HCT116 (cell line): ENCODE results near the gene CCDC148. TPM values are rescaled to one million over a fixed set of nuclear protein-coding genes. Genes with fewer than 3 reads are reported as not detected.

ENCODE experiments used
- ATAC-seq: fragments of 200-7000 bp; cut with Tn5 transposase; 2 replicates; pipeline ENCODE4 v1.9.1; 2020; ENCODE audit warnings: mild to moderate bottlenecking, moderate library complexity
- BruUV-seq: library from RNA; stranded (reverse); fragments of 400-500 nt; replicated peaks from 2 replicates; lab custom pipeline; 2021; lab: Mats Ljungman, UMichigan
- CTCF ChIA-PET: fragments of 300-600 bp; sonication (Branson Sonifier 250); formaldehyde crosslinking; loops from one replicate; lab custom pipeline; 2021; ENCODE audit warnings: antibody characterized with exemption; lab: Charles Lee
- POLR2A ChIA-PET: fragments of 300-600, 350-600 bp; sonication (Branson Sonifier 250); formaldehyde crosslinking; loops from one replicate; lab custom pipeline; 2021; ENCODE audit warnings: antibody characterized with exemption; lab: Charles Lee
- RAD21 ChIA-PET, 2 experiments: fragments of 300-600 bp; sonication (Branson Sonifier 250); formaldehyde crosslinking; loops; one replicate each; lab custom pipeline; 2023; ENCODE audit warnings: low total read pairs in 2 of 2; ENCODE audit not compliant: uncharacterized antibody in 2 of 2, unreplicated experiment in 2 of 2, low non-redundant PET in 1 of 2; lab: Charles Lee
- DNase-seq: peaks from one replicate; pipeline ENCODE4 v3.0.0-alpha.2; 2010; ENCODE audit warnings: low read depth, low spot score
- H2AFZ ChIP-seq: fragments of 200-600 bp; shearing (Covaris generic), sonication (generic); 2 replicates; pipeline ENCODE4 v1.6.1; 2017; ENCODE audit warnings: low read depth, mixed run types, mixed read lengths, antibody characterized with exemption, low read length; ENCODE audit not compliant: poor library complexity, severe bottlenecking
- H3K27ac ChIP-seq: 2 replicates; pipeline ENCODE4 v1.5.1; 2012; ENCODE audit warnings: low read depth, low read length
- H3K27me3 ChIP-seq: fragments of 200-600 bp; sonication (generic); 2 replicates; pipeline ENCODE4 v1.6.1; 2016; ENCODE audit warnings: mixed run types, low read length, mixed read lengths; ENCODE audit not compliant: insufficient read depth
- H3K36me3 ChIP-seq, 2 experiments: fragments of 200-500 bp in 1 of 2; fragments of 200-600 bp in 1 of 2; sonication (Bioruptor generic) in 1 of 2; sonication (generic) in 1 of 2; 2 replicates each; pipeline versions ENCODE4 v1.5.1 to v1.6.1; 2014 to 2016; ENCODE audit warnings: low read length in 2 of 2, inconsistent platforms in 1 of 2, mixed read lengths in 1 of 2, mixed run types in 1 of 2; ENCODE audit not compliant: insufficient read depth in 2 of 2, control insufficient read depth in 1 of 2
- H3K4me1 ChIP-seq, 2 experiments: fragments of 200-600 bp in 1 of 2; sonication (generic) in 1 of 2; 2 replicates each; pipeline versions ENCODE4 v1.5.1 to v1.6.1; 2012 to 2017; ENCODE audit warnings: low read length in 2 of 2, inconsistent platforms in 1 of 2, mild to moderate bottlenecking in 1 of 2, mixed read lengths in 1 of 2, mixed run types in 1 of 2, moderate library complexity in 1 of 2; ENCODE audit not compliant: insufficient read depth in 2 of 2, control insufficient read depth in 1 of 2
- H3K4me2 ChIP-seq: fragments of 200-600 bp; sonication (generic); 2 replicates; pipeline ENCODE4 v1.6.1; 2017; ENCODE audit warnings: mixed run types, low read length, mixed read lengths
- H3K4me3 ChIP-seq, 2 experiments: fragments of 200-600 bp in 1 of 2; sonication (generic) in 1 of 2; replicated peaks in 1 of 2; 2 replicates each; pipeline ENCODE4 v1.5.1; 2011 to 2016; ENCODE audit warnings: low read length in 2 of 2, control low read depth in 1 of 2, low read depth in 1 of 2, mild to moderate bottlenecking in 1 of 2, mixed read lengths in 1 of 2, mixed run types in 1 of 2
- H3K79me2 ChIP-seq: fragments of 200-600 bp; sonication (generic); 2 replicates; pipeline ENCODE4 v1.6.1; 2017; ENCODE audit warnings: mild to moderate bottlenecking, mixed run types, low read length, moderate library complexity, mixed read lengths; ENCODE audit not compliant: insufficient read depth
- H3K9ac ChIP-seq: fragments of 200-600 bp; sonication (generic); 2 replicates; pipeline ENCODE4 v1.6.1; 2016; ENCODE audit warnings: low read length, mixed read lengths
- H3K9me2 ChIP-seq: fragments of 200-600 bp; sonication (generic), shearing (Covaris generic); 2 replicates; pipeline ENCODE4 v1.6.1; 2017; ENCODE audit warnings: mixed run types, mild to moderate bottlenecking, moderate library complexity; ENCODE audit not compliant: insufficient read depth
- H3K9me3 ChIP-seq, 2 experiments: fragments of 200-500 bp in 1 of 2; fragments of 200-600 bp in 1 of 2; sonication (Bioruptor generic) in 1 of 2; sonication (generic) in 1 of 2; 2 replicates each; pipeline ENCODE4 v1.6.1; 2014 to 2017; ENCODE audit warnings: low read length in 2 of 2, mixed read lengths in 2 of 2, inconsistent platforms in 1 of 2, low read depth in 1 of 2, mild to moderate bottlenecking in 1 of 2, mixed run types in 1 of 2, moderate library complexity in 1 of 2; ENCODE audit not compliant: control insufficient read depth in 1 of 2, insufficient read depth in 1 of 2
- H4K20me1 ChIP-seq: fragments of 200-600 bp; sonication (generic), shearing (Covaris generic); 2 replicates; pipeline ENCODE4 v1.6.1; 2017; ENCODE audit warnings: mixed run types, mild to moderate bottlenecking, moderate library complexity; ENCODE audit not compliant: insufficient read depth
- CTCF ChIP-seq, 3 experiments: fragments of 200-600 bp in 1 of 3; sonication (generic) in 1 of 3; IDR thresholded peaks in 2 of 3; conservative IDR thresholded peaks in 1 of 3; 2 replicates each; pipeline ENCODE4 v1.5.1; 2012 to 2017; ENCODE audit warnings: low read depth in 2 of 3, low read length in 2 of 3, antibody characterized with exemption in 1 of 3, borderline replicate concordance in 1 of 3, control low read depth in 1 of 3, mild to moderate bottlenecking in 1 of 3, mixed read lengths in 1 of 3, mixed run types in 1 of 3, moderate library complexity in 1 of 3; ENCODE audit not compliant: insufficient read depth in 1 of 3
- EGR1 ChIP-seq: IDR thresholded peaks from 2 replicates; pipeline ENCODE4 v1.6.1; 2012; ENCODE audit warnings: low read depth
- ELF1 ChIP-seq: IDR thresholded peaks from 2 replicates; pipeline ENCODE4 v1.6.1; 2012; ENCODE audit warnings: low read depth, borderline replicate concordance
- JUND ChIP-seq: IDR thresholded peaks from 2 replicates; pipeline ENCODE4 v1.6.1; 2012
- MAX ChIP-seq: IDR thresholded peaks from 2 replicates; pipeline ENCODE4 v1.6.1; 2012
- POLR2A ChIP-seq: IDR thresholded peaks from 2 replicates; pipeline ENCODE4 v1.7.0; 2011; ENCODE audit warnings: borderline replicate concordance; ENCODE audit not compliant: insufficient read depth, insufficient read length; ENCODE audit errors: extremely low read depth
- SIN3A ChIP-seq: IDR thresholded peaks from 2 replicates; pipeline ENCODE4 v1.6.1; 2012; ENCODE audit warnings: low read depth
- SP1 ChIP-seq: IDR thresholded peaks from 2 replicates; pipeline ENCODE4 v1.6.1; 2012; ENCODE audit warnings: low read depth
- TCF7L2 ChIP-seq: IDR thresholded peaks from 2 replicates; pipeline ENCODE4 v1.7.0; 2011; ENCODE audit warnings: borderline replicate concordance, inconsistent platforms; ENCODE audit not compliant: insufficient read depth, insufficient read length; ENCODE audit errors: extremely low read depth
- YY1 ChIP-seq: IDR thresholded peaks from 2 replicates; pipeline ENCODE4 v1.6.1; 2011; ENCODE audit warnings: low read length, low read depth, moderate library complexity, mild to moderate bottlenecking; ENCODE audit not compliant: insufficient replicate concordance; ENCODE audit errors: extremely low read depth
- ZBTB33 ChIP-seq: IDR thresholded peaks from 2 replicates; pipeline ENCODE4 v1.6.1; 2011; ENCODE audit warnings: mild to moderate bottlenecking, low read length, moderate library complexity; ENCODE audit not compliant: insufficient replicate concordance; ENCODE audit errors: extremely low read depth
- ZNF274 ChIP-seq: fragments of 200-500 bp; sonication (Bioruptor generic); IDR thresholded peaks from 2 replicates; pipeline ENCODE4 v1.6.1; 2014; ENCODE audit warnings: mild to moderate bottlenecking, low read depth, low read length, inconsistent platforms
- intact Hi-C: fragments of 100-400 bp; cut with micrococcal nuclease; formaldehyde crosslinking; loops from 2 replicates; pipeline ENCODE4 v1.10.0; 2022
- total RNA-seq: library from RNA; stranded (reverse); gene quantifications from one replicate; pipeline ENCODE4 v1.2.1, GENCODE V29; 2021; ENCODE audit not compliant: unreplicated experiment

Gene CCDC148
- total RNA-seq, 1 experiment from 2014 or later: 0.59 TPM

- no peaks in the 10 kb centered on the region for H3K4me1 ChIP-seq
- H3K4me2 ChIP-seq: no peak overlapping the region
- no peak overlapping the region for H3K9ac ChIP-seq
- no peaks in the 10 kb centered on the region for H3K9me3 ChIP-seq
- ATAC-seq (no peak), DNase-seq (no peak)
- H3K36me3 ChIP-seq: no peaks in the 10 kb centered on the region
- no TSS peak for BruUV-seq
- POLR2A ChIA-PET: no interaction called here
- no peak overlapping the region for H3K27ac ChIP-seq
- CTCF ChIA-PET: no interaction called here
- no peaks in the 10 kb centered on the region for H3K27me3 ChIP-seq
- no peak overlapping the region for H2AFZ ChIP-seq
- no peaks in the 10 kb centered on the region for H3K79me2 ChIP-seq
- intact Hi-C loops: no loop called here
- RAD21 ChIA-PET: no interaction called here
- no peak for TF ChIP-seq MAX
- TF ChIP-seq ELF1: no peak
- TF ChIP-seq POLR2A: no peak
- TF ChIP-seq ZBTB33: no peak
- no peak for TF ChIP-seq EGR1
- TF ChIP-seq ZNF274: no peak
- no peak for TF ChIP-seq YY1
- no peak for TF ChIP-seq TCF7L2
- no peaks in the 10 kb centered on the region for H3K9me2 ChIP-seq
- no peaks in the 10 kb centered on the region for H4K20me1 ChIP-seq
- H3K4me3 ChIP-seq: no peak overlapping the region
These were observed 44.3 kb downstream of the CCDC148 start for GRCh38 chr2:158412206-158412605.

- no peak overlapping the region for H3K27ac ChIP-seq
- no peaks in the 10 kb centered on the region for H3K36me3 ChIP-seq
- no peaks in the 10 kb centered on the region for H3K4me1 ChIP-seq
- no peak overlapping the region for H2AFZ ChIP-seq
- H3K9me2 ChIP-seq: no peaks in the 10 kb centered on the region
- no peaks in the 10 kb centered on the region for H4K20me1 ChIP-seq
- no peaks in the 10 kb centered on the region for H3K9me3 ChIP-seq
- DNase-seq (no peak), ATAC-seq (no peak)
- ChIA-PET RAD21 (no interaction called here), CTCF (no interaction called here), POLR2A (no interaction called here)
- H3K4me3 ChIP-seq: no peak overlapping the region
- no peak overlapping the region for H3K9ac ChIP-seq
- H3K79me2 ChIP-seq: no peaks in the 10 kb centered on the region
- H3K27me3 ChIP-seq: no peaks in the 10 kb centered on the region
- no peak for TF ChIP-seq JUND
- no peak for TF ChIP-seq MAX
- TF ChIP-seq ZNF274: no peak
- no peak for TF ChIP-seq SP1
- TF ChIP-seq TCF7L2: no peak
- TF ChIP-seq CTCF (IDR thresholded peaks at IDR 0.05 in 2 of 3, conservative IDR thresholded peaks at IDR 0.05 in 1 of 3; ENCODE audit: borderline replicate concordance in 1 of 3, insufficient read depth in 1 of 3, low read depth in 2 of 3, low read length in 2 of 3): no peak
- TF ChIP-seq SIN3A: no peak
- intact Hi-C loops: no loop called here
- H3K4me2 ChIP-seq: no peak overlapping the region
- BruUV-seq: no TSS peak
These were observed 44.8 kb downstream of the CCDC148 start for GRCh38 chr2:158411748-158412147.
